Neural cell (in vitro differentiated cells): ENCODE results near the gene TRMT11. TPM values are rescaled to one million over a fixed set of nuclear protein-coding genes. Genes with fewer than 3 reads are reported as not detected.

Source experiments
- H2AFZ ChIP-seq: fragments of 200-600, 300-800 bp; sonication (generic), shearing (Covaris generic); 2 replicates; pipeline ENCODE4 v1.6.0; 2014; ENCODE audit warnings: low read depth, mild to moderate bottlenecking, antibody characterized with exemption, low read length, moderate library complexity
- H3F3A ChIP-seq: fragments of 200-600 bp; shearing (Covaris generic); 2 replicates; pipeline ENCODE4 v1.6.1; 2016; ENCODE audit warnings: mild to moderate bottlenecking, moderate library complexity, mixed read lengths, antibody characterized with exemption, low read length; ENCODE audit not compliant: insufficient read depth, poor library complexity, severe bottlenecking
- H3K27ac ChIP-seq: fragments of 200-600, 300-800 bp; sonication (generic), shearing (Covaris generic); 2 replicates; pipeline ENCODE4 v1.5.1; 2014; ENCODE audit warnings: mild to moderate bottlenecking, low read length, moderate library complexity
- H3K27me3 ChIP-seq: fragments of 300-800, 200-600 bp; sonication (generic), shearing (Covaris generic); 2 replicates; pipeline ENCODE4 v1.6.0; 2014; ENCODE audit warnings: mild to moderate bottlenecking, low read depth, low read length, moderate library complexity; ENCODE audit not compliant: insufficient read depth
- H3K36me3 ChIP-seq: fragments of 300-800, 200-600 bp; sonication (generic), shearing (Covaris generic); 2 replicates; pipeline ENCODE4 v1.5.1; 2014; ENCODE audit warnings: mild to moderate bottlenecking, antibody characterized with exemption, low read length, moderate library complexity; ENCODE audit not compliant: insufficient read depth
- H3K4me2 ChIP-seq: fragments of 300-800, 200-600 bp; sonication (generic), shearing (Covaris generic); 2 replicates; pipeline ENCODE4 v1.6.0; 2014; ENCODE audit warnings: mild to moderate bottlenecking, low read length
- H3K4me3 ChIP-seq: fragments of 300-800, 200-600 bp; sonication (generic), shearing (Covaris generic); 2 replicates; pipeline ENCODE4 v1.5.1; 2014; ENCODE audit warnings: mild to moderate bottlenecking, low read length, moderate library complexity
- H3K79me2 ChIP-seq: fragments of 200-600 bp; shearing (Covaris generic); replicated peaks from 2 replicates; pipeline ENCODE4 v1.6.0; 2014; ENCODE audit warnings: mild to moderate bottlenecking, low read length, moderate library complexity; ENCODE audit not compliant: insufficient read depth
- H3K9ac ChIP-seq: fragments of 300-800, 200-600 bp; sonication (generic), shearing (Covaris generic); 2 replicates; pipeline ENCODE4 v1.6.1; 2016; ENCODE audit warnings: mild to moderate bottlenecking, low read length, mixed read lengths
- H3K9me2 ChIP-seq: fragments of 200-600 bp; shearing (Covaris generic); 2 replicates; pipeline ENCODE4 v1.6.1; 2016; ENCODE audit warnings: mild to moderate bottlenecking, low read length, mixed read lengths; ENCODE audit not compliant: insufficient read depth
- H3K9me3 ChIP-seq: fragments of 200-600, 300-800 bp; sonication (generic), shearing (Covaris generic); 2 replicates; pipeline ENCODE4 v1.6.1; 2016; ENCODE audit warnings: mild to moderate bottlenecking, mixed run types, low read length, moderate library complexity, mixed read lengths
- H4K20me1 ChIP-seq: fragments of 200-600 bp; shearing (Covaris generic); 2 replicates; pipeline ENCODE4 v1.6.1; 2016; ENCODE audit warnings: mild to moderate bottlenecking, mixed run types; ENCODE audit not compliant: insufficient read depth
- CTCF ChIP-seq: fragments of 450-650 bp; IDR thresholded peaks from 2 replicates; pipeline ENCODE4 v1.5.1; 2014; ENCODE audit warnings: antibody characterized with exemption, mild to moderate bottlenecking, moderate library complexity; ENCODE audit not compliant: poor library complexity, severe bottlenecking
- EP300 ChIP-seq: fragments of 450-650 bp; conservative IDR thresholded peaks from 2 replicates; pipeline ENCODE4 v1.6.1; 2014; ENCODE audit warnings: antibody characterized with exemption, mild to moderate bottlenecking, moderate library complexity; ENCODE audit not compliant: poor library complexity, severe bottlenecking
- EZH2 ChIP-seq: fragments of 200-600, 300-800 bp; shearing (Covaris generic), sonication (generic); IDR thresholded peaks from 2 replicates; pipeline ENCODE4 v1.6.1; 2014; ENCODE audit warnings: antibody characterized with exemption, low read length, borderline replicate concordance, mild to moderate bottlenecking; ENCODE audit not compliant: insufficient read depth, poor library complexity, severe bottlenecking
- MXI1 ChIP-seq: fragments of 450-650 bp; conservative IDR thresholded peaks from 2 replicates; pipeline ENCODE4 v1.6.1; 2014; ENCODE audit warnings: antibody characterized with exemption, mild to moderate bottlenecking; ENCODE audit not compliant: poor library complexity, severe bottlenecking
- POLR2AphosphoS5 ChIP-seq: IDR thresholded peaks from 2 replicates; pipeline ENCODE4 v1.6.1; 2012
- RAD21 ChIP-seq: fragments of 450-650 bp; conservative IDR thresholded peaks from 2 replicates; pipeline ENCODE4 v1.6.1; 2014; ENCODE audit warnings: antibody characterized with exemption, mild to moderate bottlenecking, moderate library complexity
- REST ChIP-seq: IDR thresholded peaks from 2 replicates; pipeline ENCODE4 v1.6.1; 2012; ENCODE audit warnings: borderline replicate concordance
- SMC3 ChIP-seq: fragments of 450-650 bp; conservative IDR thresholded peaks from 2 replicates; pipeline ENCODE4 v1.6.1; 2014; ENCODE audit warnings: antibody characterized with exemption, mild to moderate bottlenecking, moderate library complexity; ENCODE audit not compliant: poor library complexity
- TAF1 ChIP-seq: IDR thresholded peaks from 2 replicates; pipeline ENCODE4 v1.6.1; 2012; ENCODE audit warnings: low read depth
- polyA plus RNA-seq: library from polyadenylated mRNA; depleted of rRNA; stranded (reverse); fragments of >200 nt; gene quantifications from 2 replicates; pipeline ENCODE4 v1.2.3, GENCODE V29; 2014
- small RNA-seq, 3 experiments: library from RNA; depleted of rRNA; stranded (forward); fragments of <200 nt; gene quantifications; one replicate each; pipeline ENCODE3, GENCODE V24; 2012

The TRMT11 gene
- polyA plus RNA-seq, 1 donor from 2014 or later: 37.6 TPM

GRCh38 chr6:126086560-126086959 is 100.2 kb downstream of the TRMT11 start:
- Histone ChIP-seq H3K9me3 (no peaks in the 10 kb centered on the region), H3K9me2 (no peaks in the 10 kb centered on the region), H3K9ac (no peak overlapping the region), H4K20me1 (no peaks in the 10 kb centered on the region), H2AFZ (no peak overlapping the region), H3K4me2 (no peak overlapping the region), H3K36me3 (no peaks in the 10 kb centered on the region), H3K27ac (no peak overlapping the region), H3F3A (no peaks in the 10 kb centered on the region), H3K27me3 (no peaks in the 10 kb centered on the region), H3K79me2 (no peaks in the 10 kb centered on the region), H3K4me3 (no peak overlapping the region)
- TF ChIP-seq SMC3 (no peak), POLR2AphosphoS5 (no peak), REST (no peak), EZH2 (no peak), CTCF (no peak), EP300 (no peak), MXI1 (no peak), RAD21 (no peak), TAF1 (no peak)

Small RNAs within 50 kb of the gene (small RNA-seq; reads per million reads assigned to genes)
- gene RNA5SP216: 0 reads per million in 3 experiments

Other genes with a start within 250 kb of the TRMT11 start
- gene HEY2, start 236.9 kb upstream of the TRMT11 start, polyA plus RNA-seq: 0.20 TPM in 1 of 2 replicates, not detected in the other
- 13.7 and 17.1 TPM in 2 replicates for gene NCOA7, start 195.6 kb upstream of the TRMT11 start, polyA plus RNA-seq
- 62.4 and 72.2 TPM in 2 replicates for gene HINT3, start 29.8 kb upstream of the TRMT11 start, polyA plus RNA-seq